GM10847 (cell line): ENCODE measurements around the gene PCED1A.

Experiments
- POLR2A ChIP-seq: IDR thresholded peaks from 2 replicates; pipeline ENCODE4 v1.6.1; 2011; ENCODE audit not compliant: insufficient read length; ENCODE audit errors: extremely low read depth

Gene PCED1A, protein sequence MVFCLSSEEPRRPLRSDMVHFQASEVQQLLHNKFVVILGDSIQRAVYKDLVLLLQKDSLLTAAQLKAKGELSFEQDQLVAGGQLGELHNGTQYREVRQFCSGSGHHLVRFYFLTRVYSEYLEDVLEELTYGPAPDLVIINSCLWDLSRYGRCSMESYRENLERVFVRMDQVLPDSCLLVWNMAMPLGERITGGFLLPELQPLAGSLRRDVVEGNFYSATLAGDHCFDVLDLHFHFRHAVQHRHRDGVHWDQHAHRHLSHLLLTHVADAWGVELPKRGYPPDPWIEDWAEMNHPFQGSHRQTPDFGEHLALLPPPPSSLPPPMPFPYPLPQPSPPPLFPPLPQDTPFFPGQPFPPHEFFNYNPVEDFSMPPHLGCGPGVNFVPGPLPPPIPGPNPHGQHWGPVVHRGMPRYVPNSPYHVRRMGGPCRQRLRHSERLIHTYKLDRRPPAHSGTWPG

DNA sequence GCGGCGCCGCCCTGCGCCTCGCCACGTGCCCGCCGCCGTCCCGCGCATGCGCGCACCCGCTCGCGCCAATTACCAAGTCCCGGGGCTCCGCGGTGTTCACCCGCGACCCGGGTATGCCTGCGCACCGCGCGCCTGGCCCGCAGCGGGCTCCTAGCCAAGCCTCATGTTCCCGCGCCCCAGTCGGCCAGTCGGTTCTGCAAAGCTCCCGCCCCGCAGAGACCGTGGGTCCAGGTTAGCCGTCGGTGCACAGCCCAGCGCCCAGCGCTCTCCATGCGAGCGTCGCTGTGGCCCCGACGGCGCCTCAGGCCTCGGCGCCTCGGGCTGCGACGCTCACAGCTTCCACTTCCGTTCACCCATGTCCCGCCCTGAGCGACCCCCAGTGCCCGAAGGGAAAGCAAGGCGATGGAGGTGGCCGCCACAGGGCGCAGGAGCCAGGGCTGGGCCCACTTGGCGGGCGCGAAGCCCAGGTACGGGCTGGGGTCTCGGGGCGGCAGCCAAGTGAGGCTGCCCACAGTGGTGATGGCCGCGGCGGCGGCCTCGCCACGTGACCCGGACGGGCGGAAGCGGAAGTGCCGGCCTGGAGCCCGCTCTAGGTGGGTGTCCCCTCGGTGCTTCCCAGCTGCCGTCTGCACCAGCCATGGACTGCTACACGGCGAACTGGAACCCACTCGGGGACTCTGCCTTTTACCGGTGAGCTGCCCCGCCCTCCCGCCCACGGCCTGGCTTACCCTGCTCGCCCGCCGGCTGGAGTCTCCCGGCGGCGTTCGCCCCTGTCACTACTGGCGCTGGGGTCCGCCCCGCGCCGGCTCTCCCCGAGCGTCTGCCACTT is at the start of gene PCED1A, which contains the start of gene VPS16:
PCED1A (minus strand) TSS at position 518 of the 829 bp plus-strand sequence. CDS start 743 bp downstream, outside the sequence.
VPS16 (plus strand) TSS at position 608 of the 829 bp plus-strand sequence; CDS start at position 638, 30 bp downstream.
- peak; percentile 63 for TF ChIP-seq POLR2A

DNA sequence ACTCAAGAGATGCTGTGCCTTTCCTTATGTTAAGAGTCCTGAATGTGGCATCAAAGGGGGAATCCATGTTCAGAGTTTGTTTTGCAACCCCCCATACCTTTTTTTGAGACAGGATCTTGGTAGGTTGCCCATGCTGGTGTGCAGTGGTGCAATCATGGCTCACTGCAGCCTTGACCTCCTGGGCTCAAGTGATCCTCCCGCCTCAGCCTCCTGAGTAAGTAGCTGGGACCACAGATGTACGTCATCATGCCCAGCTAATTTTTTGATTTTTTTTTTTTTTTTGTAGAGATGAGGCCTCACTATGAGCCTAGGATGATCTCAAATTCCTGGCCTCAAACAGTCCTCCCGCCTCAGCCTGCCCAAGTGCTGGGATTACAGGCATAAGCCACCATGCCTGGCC is 49.3 kb upstream of the PCED1A start:
- no peak for TF ChIP-seq POLR2A

DNA sequence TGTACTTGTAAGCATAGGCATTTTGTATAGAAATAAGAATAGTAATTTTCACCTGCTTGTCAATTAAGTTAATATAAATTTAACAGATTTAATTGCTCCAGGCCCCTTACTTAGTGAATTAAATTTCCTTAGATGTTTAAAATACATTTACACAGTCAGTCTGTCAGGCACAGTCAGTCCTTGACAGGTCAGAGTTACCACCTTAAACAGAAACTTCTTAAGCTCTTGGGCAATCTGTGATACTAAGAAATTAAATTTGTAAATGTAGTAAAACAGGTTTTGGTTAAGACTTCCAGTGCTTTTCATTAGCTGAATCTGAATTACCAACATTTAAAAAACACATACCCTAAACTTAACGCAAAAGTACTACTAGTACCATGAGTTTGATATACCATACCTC is 48.8 kb upstream of the PCED1A start:
- TF ChIP-seq POLR2A, result no peak

DNA sequence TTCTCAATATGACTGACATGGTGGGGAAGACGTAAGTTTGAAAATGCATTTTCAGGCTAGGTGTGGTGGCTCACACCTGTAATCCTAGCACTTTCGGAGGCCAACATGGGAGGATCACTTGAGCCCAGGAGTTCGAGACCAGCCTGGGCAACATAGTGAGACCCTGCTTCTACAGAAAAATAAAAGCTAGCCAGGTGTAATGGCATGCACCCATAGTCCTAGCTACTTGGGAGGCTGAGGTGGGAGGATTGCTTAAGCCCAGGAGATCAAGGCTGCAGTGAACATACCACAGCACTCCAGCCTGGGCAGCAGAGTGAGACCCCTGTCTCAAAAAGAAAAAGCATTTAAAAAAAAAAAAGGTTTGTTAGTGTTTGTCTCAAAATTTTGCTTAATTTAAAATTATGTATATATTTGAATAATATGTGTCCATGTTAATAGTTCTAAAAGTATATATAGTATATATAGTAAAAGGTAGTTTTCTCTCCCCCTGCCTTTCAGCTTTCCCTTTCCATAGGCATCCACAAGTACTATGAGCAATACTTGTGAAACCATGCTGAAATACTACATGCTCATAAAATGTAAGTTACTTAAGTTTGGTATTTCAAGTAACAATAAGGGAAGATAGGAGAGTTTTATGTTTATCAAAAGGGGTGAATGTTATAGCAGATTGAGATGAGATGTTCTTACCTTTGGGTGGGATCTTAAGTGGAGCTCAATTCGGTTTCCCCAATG is 47.9 kb upstream of the PCED1A start:
- TF ChIP-seq POLR2A, result no peak

DNA sequence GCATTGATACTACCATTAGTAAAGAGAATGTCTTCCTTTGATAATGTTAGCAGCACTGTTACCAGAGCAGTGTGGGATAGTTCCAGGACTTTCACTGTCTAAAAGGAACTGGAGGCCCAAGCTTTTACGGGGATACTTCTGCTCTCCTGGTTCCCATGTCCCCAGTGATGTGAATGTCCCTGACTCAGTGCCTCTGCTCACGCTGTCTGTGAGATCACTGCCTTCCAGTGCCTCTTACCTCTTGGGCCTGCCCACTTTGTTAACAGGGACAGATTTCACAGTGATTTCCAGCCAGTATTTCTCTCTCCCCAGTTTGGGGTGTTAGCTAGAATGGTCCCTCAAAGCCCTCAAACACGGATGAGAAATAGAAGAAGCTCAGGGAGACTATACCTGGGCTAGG is 47.3 kb upstream of the PCED1A start:
- TF ChIP-seq POLR2A, result no peak

DNA sequence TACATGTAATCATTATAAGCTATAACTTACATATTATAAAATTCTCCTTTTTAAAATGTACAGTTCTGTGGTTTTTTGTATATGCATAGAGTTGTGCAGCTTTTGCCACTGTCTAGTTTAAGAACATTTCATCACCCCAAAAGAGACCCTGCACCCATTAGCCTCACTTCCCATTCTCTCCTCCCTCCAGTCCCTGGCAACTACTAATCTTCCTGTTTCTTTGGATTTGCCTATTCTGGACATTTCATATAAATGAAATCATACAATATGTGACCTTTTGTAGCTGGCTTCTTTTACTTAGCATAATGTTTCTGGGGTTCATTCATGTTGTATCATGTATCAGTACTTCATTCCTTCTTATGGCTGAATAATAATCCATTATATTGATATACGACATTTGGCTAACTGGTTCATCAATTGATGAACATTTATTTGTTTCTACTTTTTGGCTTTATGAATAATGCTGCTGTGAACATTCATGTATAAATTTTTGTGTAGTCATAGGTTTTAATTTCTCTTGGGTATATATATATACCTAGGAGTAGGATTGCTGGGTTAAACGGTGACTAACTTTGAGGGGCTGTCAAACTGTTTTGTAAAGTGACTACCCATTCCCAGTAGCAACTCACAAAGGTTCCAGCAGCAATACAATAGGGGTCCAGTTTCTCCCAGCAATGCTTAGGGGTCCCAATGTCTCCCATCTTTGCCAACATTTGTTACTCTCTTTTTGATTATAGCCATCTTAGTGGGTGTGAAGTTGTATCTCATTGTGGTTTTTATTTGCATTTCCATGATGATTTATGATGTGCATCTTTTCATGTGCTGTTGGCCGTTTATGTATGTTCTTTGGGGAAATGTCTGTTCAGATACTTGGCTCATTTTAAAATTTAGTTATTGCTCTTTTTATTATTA is 43.5 kb upstream of the PCED1A start:
- no peak for TF ChIP-seq POLR2A

DNA sequence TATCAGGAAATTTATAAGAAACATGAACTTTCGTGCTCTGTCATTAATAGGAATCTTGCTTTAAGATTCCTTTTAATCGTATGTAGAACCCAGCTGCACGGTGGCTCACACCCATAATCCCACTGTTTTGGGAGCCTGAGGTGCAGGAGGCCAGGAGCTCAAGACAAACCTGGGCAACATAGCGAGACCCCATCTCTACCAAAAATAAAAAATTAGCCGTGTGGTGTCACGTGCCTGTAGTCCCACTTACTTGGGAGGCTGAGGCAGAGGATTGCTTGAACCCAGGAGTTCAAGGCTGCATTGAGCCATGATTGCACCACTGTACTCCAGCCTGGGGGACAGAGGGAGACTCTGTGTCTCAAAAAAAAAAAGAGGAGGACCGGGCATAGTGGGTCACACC is 40.2 kb upstream of the PCED1A start:
- TF ChIP-seq POLR2A, result no peak

DNA sequence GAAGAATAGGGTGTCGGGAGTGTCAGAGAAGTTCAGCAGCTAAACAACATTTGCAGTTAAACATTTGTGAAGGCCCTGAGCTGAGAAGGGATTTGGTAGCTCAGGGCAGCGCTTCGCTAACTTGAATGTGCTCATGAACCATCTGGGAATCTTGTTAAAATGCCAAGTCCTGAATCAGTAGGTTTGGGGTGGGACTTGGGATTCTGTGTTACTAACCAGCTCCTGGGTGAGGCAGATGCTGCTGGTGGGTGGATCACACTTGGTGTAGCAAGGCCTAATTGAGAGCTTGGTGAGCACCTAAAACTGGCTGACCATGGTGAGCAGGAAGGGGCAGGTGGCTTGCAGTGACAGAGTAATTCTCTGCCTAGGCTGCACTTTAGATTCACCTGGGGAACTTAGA is 38.7 kb upstream of the PCED1A start:
- no peak for TF ChIP-seq POLR2A

DNA sequence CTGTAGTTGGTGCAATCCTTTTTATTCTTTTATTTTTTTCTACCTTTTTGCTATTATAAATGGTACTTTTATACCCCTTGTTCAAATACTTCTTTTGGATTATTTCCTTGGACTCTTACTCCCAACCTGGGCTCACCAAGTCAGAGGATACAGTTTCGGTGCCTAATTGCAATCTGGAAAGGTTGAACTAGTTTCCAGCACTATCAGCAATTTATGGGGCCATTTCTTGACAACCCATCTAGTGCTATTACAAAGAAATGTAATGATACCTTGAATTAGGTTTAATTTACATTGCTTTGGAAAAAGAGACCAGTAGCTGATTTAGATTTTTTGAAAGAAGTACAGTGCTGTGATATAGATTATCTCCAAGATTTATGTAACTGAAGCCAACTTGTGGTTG is 38.1 kb upstream of the PCED1A start:
- TF ChIP-seq POLR2A, result no peak

DNA sequence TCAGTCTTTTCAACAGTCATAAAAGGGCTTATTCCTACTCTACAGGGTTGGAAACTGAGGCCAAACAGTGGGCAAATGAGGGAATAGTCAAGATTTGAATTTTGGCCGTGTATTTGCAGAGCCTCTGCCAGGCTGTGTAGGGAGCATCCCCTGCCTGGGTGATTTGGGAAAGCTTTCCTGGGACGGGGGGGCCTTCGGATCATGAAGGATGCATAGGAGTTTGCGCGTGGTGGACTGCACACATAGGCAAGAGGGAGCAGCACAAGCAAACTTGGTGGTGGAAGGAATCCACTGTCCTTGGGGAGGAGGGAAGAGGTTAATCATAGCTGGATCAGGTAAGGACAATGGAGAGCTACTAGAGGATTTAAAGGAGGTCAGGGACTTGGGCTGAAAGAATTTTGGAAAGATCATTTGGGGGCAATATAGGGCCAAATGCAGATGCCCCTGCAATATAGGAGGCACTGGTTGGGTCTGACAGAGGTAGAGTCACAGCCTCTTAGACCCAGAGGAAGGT is 35.3 kb upstream of the PCED1A start:
- no peak for TF ChIP-seq POLR2A

DNA sequence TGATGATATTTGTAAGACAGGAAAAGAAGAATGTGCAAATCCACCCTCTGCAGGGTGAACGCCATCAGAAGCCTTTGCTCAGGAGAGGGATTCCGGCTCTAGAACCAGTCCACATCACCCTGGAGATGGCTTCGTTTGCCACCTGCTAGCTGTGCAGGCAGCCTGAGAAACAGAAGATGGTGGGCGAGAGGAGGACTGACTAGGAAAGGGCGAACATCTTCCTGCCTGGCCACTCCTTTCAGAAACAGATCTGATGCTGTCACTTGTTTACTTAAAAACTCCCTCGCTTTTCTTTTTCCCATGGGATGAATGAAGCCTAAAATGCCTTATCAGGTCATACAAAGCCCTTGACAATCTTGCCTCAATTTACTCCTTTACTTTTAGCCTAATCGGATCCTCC is 34.0 kb upstream of the PCED1A start:
- TF ChIP-seq POLR2A, result no peak

DNA sequence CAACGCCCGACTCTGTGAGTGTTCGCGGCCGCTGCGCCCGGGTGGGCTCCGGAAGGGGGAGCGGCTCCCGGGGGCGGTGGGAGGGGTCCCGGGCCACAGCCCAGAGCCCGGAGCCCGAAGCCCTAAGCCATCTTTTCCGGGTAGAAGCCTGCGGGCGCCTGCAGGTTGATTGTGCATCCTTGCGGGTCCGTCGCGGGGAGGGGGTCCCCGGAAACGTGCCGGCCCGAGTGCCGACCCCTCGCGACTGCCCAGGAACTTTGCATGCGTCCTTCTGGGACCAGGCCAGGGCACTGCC is 33.2 kb upstream of the PCED1A start:
- no peak for TF ChIP-seq POLR2A

DNA sequence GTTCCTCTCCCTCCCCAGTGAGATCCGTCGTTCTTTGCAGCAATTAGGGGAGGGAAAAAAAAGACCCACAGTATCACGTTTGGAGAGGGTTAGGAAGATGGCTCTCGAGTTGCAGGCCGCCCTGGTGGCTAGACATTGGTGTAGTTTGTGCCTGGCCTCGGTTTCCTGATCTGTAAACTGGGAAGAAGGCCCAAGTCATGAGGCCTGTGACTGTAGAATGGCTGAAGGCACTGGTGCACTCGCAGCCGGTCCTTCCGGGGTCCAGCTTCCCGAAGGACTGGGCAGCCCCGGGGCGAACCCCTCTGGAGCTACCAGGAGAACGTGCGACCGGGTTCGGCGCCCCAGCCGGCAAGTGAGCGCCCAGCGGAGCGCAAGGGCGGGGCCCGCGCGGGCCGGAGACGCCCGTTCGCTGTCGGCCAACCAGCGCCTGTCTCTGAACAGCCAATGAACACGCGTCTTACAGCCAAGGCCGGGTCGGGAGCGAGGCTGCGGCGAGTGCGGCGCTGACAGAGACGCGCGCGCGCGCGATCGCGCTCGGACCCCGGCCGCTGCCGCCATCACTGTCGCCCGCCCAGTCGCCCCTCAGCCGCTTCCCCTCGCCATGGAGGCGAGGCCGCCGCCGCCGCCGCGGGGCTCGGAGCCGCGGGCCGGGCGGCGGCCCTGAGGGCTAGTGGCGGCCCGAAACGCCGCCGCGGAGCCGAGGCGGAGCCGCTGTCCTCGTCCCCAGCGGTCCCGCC is 32.7 kb upstream of the PCED1A start, which contains the start of gene PTPRA:
PTPRA (plus strand) TSS at position 472 of the 737 bp plus-strand sequence. CDS start 90,797 bp downstream, outside the sequence.
- TF ChIP-seq POLR2A, result peak; percentile 95

DNA sequence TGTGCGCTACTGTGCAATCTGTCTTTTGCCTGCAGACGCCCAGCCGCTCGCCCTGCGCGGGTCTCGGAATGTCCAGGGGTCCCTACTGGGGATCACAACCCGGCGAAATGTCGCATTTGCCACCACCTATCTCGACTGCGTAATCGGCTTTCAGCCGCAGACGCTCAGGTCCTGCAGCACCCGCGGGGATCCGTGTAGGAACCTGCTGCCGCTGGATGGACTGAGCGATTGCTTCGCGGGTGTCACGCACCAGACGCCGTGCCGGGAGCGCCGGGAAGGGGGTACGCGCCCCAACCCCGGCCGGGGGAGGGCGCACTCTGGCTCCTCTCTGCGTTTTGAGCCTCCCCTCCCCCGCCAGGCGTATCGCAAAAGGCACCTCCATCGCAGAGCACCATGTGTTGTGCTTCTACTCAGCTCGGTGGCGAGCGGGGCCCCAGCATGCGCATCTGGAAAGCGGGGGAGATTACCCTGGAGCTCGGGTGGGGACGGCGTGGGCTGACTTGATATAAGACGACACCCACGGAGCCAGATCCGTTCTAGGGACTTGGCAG is 32.1 kb upstream of the PCED1A start:
- peak; percentile 24 for TF ChIP-seq POLR2A
